HG03469 (cell line): ENCODE results near the gene LMO4.

Experiments used
- ATAC-seq: cut with Tn5 transposase; IDR thresholded peaks from one replicate; pipeline ENCODE4 v1.9.1; 2021; ENCODE audit warnings: mild to moderate bottlenecking, moderate library complexity, moderate number of reproducible peaks; ENCODE audit not compliant: unreplicated experiment

Gene LMO4

GRCh38 chr1:87356591-87356990 is 27.9 kb downstream of the LMO4 start:
- ATAC-seq, result no peak

- ATAC-seq, result no peak
These were observed 29.5 kb downstream of the LMO4 start for GRCh38 chr1:87358219-87358618.

- no peak for ATAC-seq
These were observed 30.9 kb downstream of the LMO4 start for GRCh38 chr1:87359586-87359985.

- ATAC-seq, result no peak
These were observed 33.6 kb downstream of the LMO4 start for GRCh38 chr1:87362063-87362833.

- no peak for ATAC-seq
These were observed 34.2 kb downstream of the LMO4 start for GRCh38 chr1:87362834-87363426.

GRCh38 chr1:87367549-87367948 is 38.9 kb downstream of the LMO4 start:
- ATAC-seq, result no peak

- ATAC-seq, result no peak
These were observed 40.2 kb downstream of the LMO4 start for GRCh38 chr1:87368907-87369306.

GRCh38 chr1:87369736-87370478 is 41.2 kb downstream of the LMO4 start:
- no peak for ATAC-seq

- no peak for ATAC-seq
These were observed 41.9 kb downstream of the LMO4 start for GRCh38 chr1:87370544-87370943.

GRCh38 chr1:87379306-87379705 is 50.6 kb downstream of the LMO4 start:
- no peak for ATAC-seq

GRCh38 chr1:87386217-87386790 is 57.6 kb downstream of the LMO4 start:
- no peak for ATAC-seq

- ATAC-seq, result no peak
These were observed 59.7 kb downstream of the LMO4 start for GRCh38 chr1:87388411-87388810.

GRCh38 chr1:87389011-87389410 is 60.3 kb downstream of the LMO4 start:
- no peak for ATAC-seq

GRCh38 chr1:87389546-87389945 is 60.9 kb downstream of the LMO4 start:
- no peak for ATAC-seq

- ATAC-seq, result no peak
These were observed 63.8 kb downstream of the LMO4 start for GRCh38 chr1:87392248-87393192.

- no peak for ATAC-seq
These were observed 64.9 kb downstream of the LMO4 start for GRCh38 chr1:87393445-87394085.

GRCh38 chr1:87394513-87394912 is 65.8 kb downstream of the LMO4 start:
- no peak for ATAC-seq

GRCh38 chr1:87394982-87395381 is 66.3 kb downstream of the LMO4 start:
- ATAC-seq, result no peak
